Hindlimb muscle (tissue), 1 donor: Measurements from ENCODE around the gene COL18A1. TPM values are rescaled to one million over a fixed set of nuclear protein-coding genes. Genes with fewer than 3 reads are reported as not detected.
A peak's percentile ranks its signal among the peaks of the same experiment; 100 is the strongest.

Experiments
- DNase-seq: peaks from one replicate; pipeline ENCODE4 v3.0.0-alpha.2; 2013
- polyA plus RNA-seq: library from polyadenylated mRNA; unstranded; fragments of 120-200 nt; gene quantifications from one replicate; pipeline ENCODE4 v1.2.1, GENCODE V29; 2013; ENCODE audit not compliant: insufficient read length

COL18A1 gene
- polyA plus RNA-seq, 1 donor, result 89.1 TPM

- DNase-seq, result no peak
These were observed 132.9 kb downstream of the COL18A1 start for GRCh38 chr21:45537746-45538291.

GRCh38 chr21:45538381-45539045 is 133.5 kb downstream of the COL18A1 start:
- no peak for DNase-seq

GRCh38 chr21:45539046-45539795 is 134.3 kb downstream of the COL18A1 start:
- DNase-seq, result no peak

GRCh38 chr21:45539796-45540600 is 135.0 kb downstream of the COL18A1 start:
- no peak for DNase-seq

GRCh38 chr21:45540601-45540970 is 135.6 kb downstream of the COL18A1 start:
- no peak for DNase-seq

GRCh38 chr21:45541221-45542039 is 136.5 kb downstream of the COL18A1 start:
- peak; percentile 68 for DNase-seq

GRCh38 chr21:45542242-45542666 is 137.3 kb downstream of the COL18A1 start, which contains the start of gene SLC19A1:
Gene SLC19A1, minus strand, starts transcription at chr21:45542440. Its CDS starts 4,481 bp downstream, at chr21:45537959.
- DNase-seq, result peak; percentile 80

GRCh38 chr21:45542667-45543370 is 137.9 kb downstream of the COL18A1 start:
- DNase-seq, result no peak

GRCh38 chr21:45543371-45543709 is 138.4 kb downstream of the COL18A1 start:
- DNase-seq, result no peak

- no peak for DNase-seq
These were observed 138.9 kb downstream of the COL18A1 start for GRCh38 chr21:45543710-45544448.

- DNase-seq, result no peak
These were observed 139.7 kb downstream of the COL18A1 start for GRCh38 chr21:45544449-45545235.

GRCh38 chr21:45545236-45545570 is 140.2 kb downstream of the COL18A1 start:
- no peak for DNase-seq

GRCh38 chr21:45545691-45546531 is 140.9 kb downstream of the COL18A1 start:
- DNase-seq, result no peak

- DNase-seq, result no peak
These were observed 141.9 kb downstream of the COL18A1 start for GRCh38 chr21:45546636-45547544.

- no peak for DNase-seq
These were observed 142.6 kb downstream of the COL18A1 start for GRCh38 chr21:45547545-45547900.

GRCh38 chr21:45548711-45549491 is 143.9 kb downstream of the COL18A1 start:
- no peak for DNase-seq
